Stimulated activated CD8-positive, alpha-beta memory T cell treated with anti-CD3 and anti-CD28 coated beads, Interleukin-4, amount 100 ng/mL, for 1 hour (primary cell): Measurements from ENCODE around the gene ATOH1.

ENCODE experiments used
- DNase-seq, 2 donors: peaks; one replicate each; pipeline ENCODE4 v3.0.0-alpha.2; 2020; ENCODE audit warnings: low read depth in 2 of 2, low spot score in 1 of 2

Gene ATOH1

GRCh38 chr4:93828332-93828994 lies at the start of gene ATOH1:
Gene ATOH1 (plus strand): TSS chr4:93828753. CDS start chr4:93828927, 174 bp downstream.
- DNase-seq, result no peak

- no peak for DNase-seq
Observed at GRCh38 chr4:93779228-93779627, 49.3 kb upstream of the ATOH1 start.

GRCh38 chr4:93780080-93780479 lies 48.5 kb upstream of the ATOH1 start:
- no peak for DNase-seq

- DNase-seq, result no peak
Observed at GRCh38 chr4:93781198-93781597, 47.4 kb upstream of the ATOH1 start.

GRCh38 chr4:93786149-93786548 lies 42.4 kb upstream of the ATOH1 start:
- no peak for DNase-seq

- DNase-seq, result no peak
Observed at GRCh38 chr4:93788712-93789111, 39.8 kb upstream of the ATOH1 start.

GRCh38 chr4:93791570-93792195 lies 36.9 kb upstream of the ATOH1 start:
- DNase-seq, result no peak

GRCh38 chr4:93802045-93802444 lies 26.5 kb upstream of the ATOH1 start:
- no peak for DNase-seq

- DNase-seq, result no peak
Observed at GRCh38 chr4:93809773-93810172, 18.8 kb upstream of the ATOH1 start.

- no peak for DNase-seq
Observed at GRCh38 chr4:93810340-93810992, 18.1 kb upstream of the ATOH1 start.

GRCh38 chr4:93813092-93813491 lies 15.5 kb upstream of the ATOH1 start:
- no peak for DNase-seq

- DNase-seq, result no peak
Observed at GRCh38 chr4:93814141-93814540, 14.4 kb upstream of the ATOH1 start.

- no peak for DNase-seq
Observed at GRCh38 chr4:93814722-93815121, 13.8 kb upstream of the ATOH1 start.

- no peak for DNase-seq
Observed at GRCh38 chr4:93825551-93826216, 2.9 kb upstream of the ATOH1 start.

- no peak for DNase-seq
Observed at GRCh38 chr4:93827272-93827947, 1.1 kb upstream of the ATOH1 start.

GRCh38 chr4:93828995-93829819 lies 654 bp downstream of the ATOH1 start:
- no peak for DNase-seq

- no peak for DNase-seq
Observed at GRCh38 chr4:93829820-93830687, 1.5 kb downstream of the ATOH1 start.

GRCh38 chr4:93831716-93832496 lies 3.4 kb downstream of the ATOH1 start:
- no peak for DNase-seq
